Measurements from ENCODE around the gene CTNNA2.

The CTNNA2 gene

DNA sequence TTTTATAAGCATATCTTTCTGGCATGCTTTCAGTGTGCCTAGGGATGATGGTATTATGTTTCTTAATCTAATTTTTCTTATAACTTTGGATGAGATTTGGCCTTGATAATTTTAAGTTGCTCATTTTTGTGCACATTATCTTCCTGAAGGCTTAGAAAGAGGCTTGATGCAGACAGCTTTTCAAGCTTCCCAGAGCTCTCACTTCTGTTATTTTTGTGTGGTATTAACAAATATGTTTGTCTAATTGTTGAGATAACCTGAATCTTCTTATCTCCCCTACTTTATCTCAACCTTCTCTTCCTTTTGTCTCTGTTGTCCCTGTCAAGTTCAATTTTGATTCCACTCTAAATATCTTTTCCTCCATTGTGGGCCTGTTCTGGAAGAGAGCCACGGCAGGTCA lies 904.9 kb downstream of the CTNNA2 start:
- no peak for DNase-seq (ENCODE audit: low read depth, low spot score)
- no peak overlapping the region for H3K4me3 ChIP-seq (ENCODE audit: low read length)

DNA sequence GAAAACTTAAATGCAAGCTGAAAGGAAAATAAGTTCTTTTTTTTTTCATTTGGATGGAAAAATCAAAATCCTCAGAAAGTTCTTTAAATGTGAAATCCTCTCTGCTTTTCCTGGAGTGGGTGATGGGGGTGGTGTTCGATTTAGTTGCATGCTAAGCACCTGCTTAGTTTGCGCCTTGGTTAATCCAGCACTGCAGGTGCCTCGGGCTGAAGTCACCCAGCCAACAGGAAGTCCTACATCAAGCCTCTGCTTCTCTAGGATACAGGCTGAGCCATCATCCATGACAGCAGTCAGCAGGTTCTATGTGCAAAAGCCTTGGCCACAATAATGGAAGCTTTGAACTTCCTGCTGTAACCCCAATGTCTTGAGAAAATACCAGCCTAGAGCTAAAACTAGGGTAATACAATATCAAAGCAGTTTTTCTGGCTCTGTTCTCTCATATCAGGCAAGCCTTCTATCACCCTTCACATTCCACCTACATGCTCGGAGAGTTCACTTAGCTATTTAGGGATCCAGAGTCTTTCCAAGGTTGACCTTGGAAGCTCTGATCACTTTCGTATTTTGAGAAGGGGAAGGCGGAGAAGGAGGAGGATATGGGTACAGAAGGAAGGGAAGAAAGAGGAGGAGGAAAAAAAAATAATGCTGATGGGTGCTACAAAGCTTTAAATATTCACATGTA lies 907.8 kb downstream of the CTNNA2 start:
- H3K4me3 ChIP-seq (ENCODE audit: low read length): no peak overlapping the region
- DNase-seq (ENCODE audit: low read depth, low spot score): no peak

DNA sequence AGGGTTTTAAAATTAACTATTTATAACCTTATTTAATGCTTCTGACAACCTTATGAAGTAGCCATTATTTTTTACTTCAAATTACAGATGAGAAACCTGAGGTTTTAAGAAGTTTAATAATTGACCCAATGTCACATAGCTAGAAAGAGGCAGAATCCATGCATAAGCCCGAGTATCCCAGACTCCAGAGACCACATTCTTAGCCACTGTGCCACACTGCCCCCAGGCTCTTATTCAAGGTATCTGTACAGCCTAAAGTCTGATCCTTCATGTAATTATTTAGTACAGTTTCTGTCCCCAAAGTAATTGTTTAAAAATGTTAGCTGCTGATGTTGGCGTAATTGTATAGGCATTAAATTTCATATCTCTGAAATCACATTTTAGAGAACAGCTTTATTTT lies 916.4 kb downstream of the CTNNA2 start:
- no peak for DNase-seq (ENCODE audit: low read depth, low spot score)
- no peak overlapping the region for H3K4me3 ChIP-seq (ENCODE audit: low read length)

DNA sequence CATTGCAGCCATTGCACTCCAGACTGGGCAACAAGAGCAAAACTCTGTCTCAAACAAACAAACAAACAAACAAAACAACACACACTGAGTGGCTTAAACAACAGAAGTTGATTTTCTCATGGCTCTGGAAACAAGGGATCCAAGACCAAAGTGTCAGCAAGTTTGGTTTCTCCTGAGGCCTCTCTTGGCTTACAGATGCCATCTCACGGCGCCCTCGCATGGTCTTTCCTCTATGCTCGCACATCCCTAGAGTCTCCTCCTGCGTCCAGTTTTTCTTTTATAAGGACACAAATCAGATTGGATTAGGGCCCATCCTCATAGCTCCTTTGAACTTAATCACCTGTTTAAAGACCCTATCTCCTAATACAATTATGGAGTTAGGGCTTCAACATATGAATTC lies 925.1 kb downstream of the CTNNA2 start:
- H3K4me3 ChIP-seq (ENCODE audit: low read length): no peak overlapping the region

DNA sequence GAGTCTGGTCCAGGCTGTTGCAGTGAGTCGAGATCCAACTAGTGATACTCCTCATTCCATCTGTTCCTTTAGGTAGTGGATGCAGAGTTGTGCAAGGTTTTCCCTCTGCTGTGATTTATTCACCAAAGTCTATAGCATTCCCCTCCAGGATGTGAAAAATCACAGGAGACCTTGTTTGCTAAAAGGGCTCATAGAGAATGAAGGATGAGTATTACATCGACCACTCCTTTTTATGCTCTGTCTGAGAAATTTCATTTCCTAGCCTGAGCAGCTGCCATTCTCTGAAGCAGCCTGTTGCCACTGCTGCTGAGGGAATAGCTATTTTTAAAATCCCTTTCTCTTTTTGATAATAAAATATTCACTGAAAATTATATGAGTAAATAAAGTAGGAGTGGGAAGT lies 925.8 kb downstream of the CTNNA2 start:
- DNase-seq (ENCODE audit: low read depth, low spot score): no peak
- H3K4me3 ChIP-seq (ENCODE audit: low read length): no peak overlapping the region

More for the DNA sequence above, 925.1 kb downstream of the CTNNA2 start:
- DNase-seq (ENCODE audit: low read depth, low spot score): no peak

DNA sequence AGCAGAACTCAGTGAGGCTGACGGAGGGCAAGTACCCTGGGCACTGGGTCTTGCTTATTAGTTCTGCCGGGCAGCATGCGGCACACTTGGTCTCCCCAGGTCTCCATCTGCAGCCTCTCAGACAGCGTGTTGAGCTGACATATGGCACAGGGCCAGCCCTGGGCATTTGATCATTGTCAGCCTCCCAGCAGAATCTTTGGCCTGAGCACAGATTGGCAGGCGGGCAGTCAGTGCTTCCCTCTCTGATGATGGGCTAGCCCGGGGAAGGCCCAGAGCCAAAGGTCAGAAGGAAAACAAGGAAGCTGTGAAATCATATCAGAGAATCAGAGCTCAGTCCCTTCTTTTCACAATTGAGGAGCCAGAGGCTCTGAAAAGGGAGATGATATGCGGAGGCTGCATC lies 941.8 kb downstream of the CTNNA2 start:
- no peak for DNase-seq (ENCODE audit: low read depth, low spot score)
- H3K4me3 ChIP-seq (ENCODE audit: low read length): no peak overlapping the region

DNA sequence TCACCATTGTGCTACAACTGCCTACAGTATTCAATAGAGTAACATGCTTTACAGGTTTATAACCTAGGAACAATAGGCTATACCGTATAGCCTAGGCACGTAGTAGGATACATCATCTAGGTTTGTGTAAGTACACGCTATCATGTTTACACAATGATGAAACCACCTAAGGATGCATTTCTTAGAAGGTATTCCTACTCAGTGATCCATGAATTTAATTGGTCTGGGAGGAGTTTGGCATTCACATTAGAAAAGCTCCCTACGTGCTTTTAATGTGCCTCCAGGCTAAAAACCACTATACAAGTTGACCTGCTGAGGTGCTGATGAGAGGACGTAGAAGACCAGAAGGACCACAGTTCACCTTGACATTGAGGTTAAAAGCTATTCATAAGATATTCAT lies 946.2 kb downstream of the CTNNA2 start:
- no peak for DNase-seq (ENCODE audit: low read depth, low spot score)
- no peak overlapping the region for H3K4me3 ChIP-seq (ENCODE audit: low read length)

DNA sequence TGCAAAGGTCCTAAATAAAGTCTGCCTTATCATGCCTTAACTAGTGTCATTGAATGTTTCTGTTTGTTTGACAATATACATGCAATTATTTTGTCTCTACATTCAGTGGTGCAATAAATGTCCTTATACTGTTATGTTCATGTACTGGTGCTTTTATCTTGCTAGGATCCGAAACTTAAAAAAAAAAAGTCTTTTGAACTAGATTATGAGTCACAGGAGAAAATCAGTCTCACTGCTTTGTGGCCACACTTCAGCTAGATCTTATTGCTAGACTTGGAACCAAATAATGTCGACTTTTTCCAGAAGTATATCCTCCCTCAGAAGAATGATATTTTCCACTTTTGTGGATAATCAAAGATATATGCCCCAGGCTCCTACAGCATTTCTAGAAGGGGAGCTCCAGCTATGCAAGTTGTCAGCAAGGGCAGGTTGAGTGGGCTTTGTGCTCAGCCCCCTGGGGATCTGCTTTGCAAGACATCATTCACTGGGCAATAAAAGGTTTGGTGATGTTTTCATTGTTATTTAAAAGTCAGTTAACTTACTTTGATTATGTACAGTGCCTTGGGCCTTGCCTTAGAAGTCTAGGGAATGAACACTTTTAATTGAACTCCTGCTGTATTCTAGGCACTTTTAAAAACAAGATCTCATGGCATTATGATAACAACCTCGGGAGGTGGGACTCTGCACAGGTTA lies 948.8 kb downstream of the CTNNA2 start:
- H3K4me3 ChIP-seq (ENCODE audit: low read length): no peak overlapping the region
- no peak for DNase-seq (ENCODE audit: low read depth, low spot score)

DNA sequence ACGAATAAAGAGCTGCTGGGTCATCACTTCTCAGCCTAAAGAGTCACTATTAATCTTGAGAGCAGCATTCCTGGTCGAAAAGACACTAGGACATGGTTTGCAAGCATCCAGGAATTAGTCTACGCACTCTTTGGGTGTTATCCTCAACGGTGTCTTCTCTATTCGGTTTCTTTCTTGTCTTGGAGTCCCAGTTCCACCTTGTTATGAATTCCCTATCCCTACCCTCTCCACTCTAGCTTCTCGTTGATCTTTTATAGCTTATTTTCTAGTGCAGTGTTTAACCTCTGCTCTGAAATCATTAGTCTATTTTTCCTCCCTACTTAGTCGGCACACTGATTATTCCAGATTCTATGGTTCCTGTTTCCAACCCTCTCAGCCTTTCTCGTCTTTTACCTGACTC lies 949.8 kb downstream of the CTNNA2 start:
- no peak overlapping the region for H3K4me3 ChIP-seq (ENCODE audit: low read length)
- DNase-seq (ENCODE audit: low read depth, low spot score): no peak

DNA sequence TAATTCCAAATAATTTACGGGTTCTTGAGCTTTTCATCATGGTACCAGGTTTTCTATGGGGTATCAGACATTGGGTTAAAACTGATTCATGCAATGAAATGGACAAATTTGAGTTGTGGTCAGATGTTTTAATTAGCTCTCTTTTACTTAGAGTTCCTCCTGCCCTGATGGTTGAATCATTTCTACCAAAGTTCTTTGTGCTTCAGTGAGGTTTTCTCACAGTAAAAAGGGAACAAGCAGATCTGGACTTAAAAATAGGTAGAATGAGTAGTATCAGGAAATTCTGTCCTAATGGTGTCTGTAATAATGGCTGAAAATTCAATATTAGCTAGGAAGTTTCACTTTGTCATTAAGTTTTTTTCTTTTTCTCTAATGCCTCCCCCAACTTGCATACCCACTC lies 951.4 kb downstream of the CTNNA2 start:
- no peak for DNase-seq (ENCODE audit: low read depth, low spot score)
- H3K4me3 ChIP-seq (ENCODE audit: low read length): no peak overlapping the region

DNA sequence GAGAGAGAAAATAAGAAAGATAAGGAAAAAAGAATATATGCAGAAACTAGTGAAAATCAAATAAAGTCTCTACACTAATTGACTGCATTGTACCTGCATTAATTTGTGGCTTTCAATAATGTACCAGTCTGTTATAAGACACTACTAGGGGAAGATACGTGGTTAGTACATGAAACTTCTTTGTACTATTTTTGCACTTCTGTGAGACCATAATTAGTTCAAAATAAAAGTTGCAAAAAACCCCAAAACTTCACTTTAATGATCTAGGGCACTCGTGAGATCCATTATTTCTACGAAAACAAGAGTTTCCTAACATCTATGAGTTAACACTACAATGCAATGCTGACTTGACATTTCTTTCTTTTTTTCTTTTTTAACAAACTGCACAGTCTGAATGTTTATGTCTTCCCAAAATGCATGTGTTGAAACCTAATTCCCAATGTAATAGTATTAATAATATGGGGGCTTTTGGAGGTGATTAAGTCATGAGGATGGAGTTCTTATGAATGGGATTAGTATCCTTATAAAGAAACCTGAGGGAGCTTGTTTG lies 954.5 kb downstream of the CTNNA2 start:
- H3K4me3 ChIP-seq (ENCODE audit: low read length): no peak overlapping the region
- no peak for DNase-seq (ENCODE audit: low read depth, low spot score)

DNA sequence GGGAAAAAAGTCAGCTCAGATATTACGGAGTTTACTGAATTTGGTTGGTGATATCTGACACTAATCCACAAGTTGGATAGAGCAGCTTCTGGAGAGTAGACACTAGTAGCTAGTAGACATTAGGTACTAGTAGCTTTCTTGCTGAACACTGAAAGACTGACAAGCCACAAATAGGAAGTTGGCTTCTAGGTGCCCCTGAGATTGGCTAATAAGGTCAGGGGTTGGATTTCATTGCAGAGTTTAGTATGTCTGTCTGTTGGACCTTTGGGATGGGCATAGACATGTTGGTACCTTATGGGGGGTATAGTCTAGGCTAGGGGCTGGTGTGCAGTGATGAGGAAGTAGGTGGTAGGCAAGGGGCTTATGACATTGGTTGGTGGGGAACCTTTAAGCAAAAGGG lies 956.6 kb downstream of the CTNNA2 start:
- no peak for DNase-seq (ENCODE audit: low read depth, low spot score)
- H3K4me3 ChIP-seq (ENCODE audit: low read length): no peak overlapping the region

DNA sequence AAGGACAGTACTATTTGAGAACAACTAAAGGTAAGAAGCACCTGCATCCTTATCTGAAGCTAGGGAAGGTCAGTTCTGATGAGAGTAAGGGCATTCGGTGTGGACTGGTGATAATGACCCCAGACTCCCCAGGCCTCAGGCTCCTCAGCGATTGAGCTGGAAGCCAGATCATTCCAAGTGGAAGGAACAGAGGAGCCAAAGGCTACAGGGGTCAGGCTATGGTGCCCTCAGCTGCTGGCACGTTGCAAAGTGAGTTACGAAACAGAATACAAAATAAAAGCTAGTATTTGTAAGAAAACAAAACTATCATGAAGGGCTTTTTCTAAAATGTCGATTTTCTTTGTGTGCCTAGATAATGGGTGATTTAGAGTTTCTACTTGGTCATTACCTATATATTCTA lies 960.2 kb downstream of the CTNNA2 start:
- no peak overlapping the region for H3K4me3 ChIP-seq (ENCODE audit: low read length)
- no peak for DNase-seq (ENCODE audit: low read depth, low spot score)

DNA sequence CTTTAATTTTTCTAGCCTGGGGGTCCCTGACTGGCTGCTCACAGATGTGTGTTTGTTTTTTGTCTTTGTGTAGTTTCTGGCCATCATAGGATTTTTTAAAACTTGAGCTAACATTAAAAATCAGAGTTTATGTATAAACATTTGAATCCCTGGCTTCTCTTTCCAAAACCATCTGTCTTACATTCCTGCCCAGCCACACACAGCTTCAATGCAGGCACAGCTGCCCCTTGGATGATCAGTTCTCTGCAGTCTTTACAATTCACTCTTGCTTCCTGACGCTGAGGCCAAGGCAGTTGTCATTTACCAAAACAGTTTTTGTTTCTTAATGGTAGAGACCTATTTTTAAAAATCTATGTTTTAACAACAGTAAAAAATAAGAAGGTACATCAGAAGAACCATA lies 960.9 kb downstream of the CTNNA2 start:
- DNase-seq (ENCODE audit: low read depth, low spot score): no peak

DNA sequence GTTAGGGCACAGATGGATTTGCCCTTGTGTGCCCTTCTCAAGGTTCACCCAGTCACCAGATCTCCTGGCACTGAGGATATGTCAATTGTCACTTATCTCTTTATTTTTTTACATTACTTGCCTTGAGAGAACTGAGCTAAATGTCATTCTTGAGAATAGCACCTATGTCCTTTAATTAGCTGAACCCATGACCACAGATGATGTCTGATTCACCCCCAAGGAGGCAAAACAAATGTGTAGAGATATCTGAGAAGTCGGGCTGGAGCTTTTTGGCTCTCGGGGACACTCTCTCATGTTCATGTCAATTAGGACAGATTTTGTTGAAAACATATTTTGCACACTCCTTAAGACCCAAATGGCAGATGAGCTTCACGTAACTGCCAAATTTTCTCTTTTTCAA lies 963.1 kb downstream of the CTNNA2 start:
- no peak for DNase-seq (ENCODE audit: low read depth, low spot score)

More for the DNA sequence above, 960.9 kb downstream of the CTNNA2 start:
- H3K4me3 ChIP-seq (ENCODE audit: low read length): no peak overlapping the region

DNA sequence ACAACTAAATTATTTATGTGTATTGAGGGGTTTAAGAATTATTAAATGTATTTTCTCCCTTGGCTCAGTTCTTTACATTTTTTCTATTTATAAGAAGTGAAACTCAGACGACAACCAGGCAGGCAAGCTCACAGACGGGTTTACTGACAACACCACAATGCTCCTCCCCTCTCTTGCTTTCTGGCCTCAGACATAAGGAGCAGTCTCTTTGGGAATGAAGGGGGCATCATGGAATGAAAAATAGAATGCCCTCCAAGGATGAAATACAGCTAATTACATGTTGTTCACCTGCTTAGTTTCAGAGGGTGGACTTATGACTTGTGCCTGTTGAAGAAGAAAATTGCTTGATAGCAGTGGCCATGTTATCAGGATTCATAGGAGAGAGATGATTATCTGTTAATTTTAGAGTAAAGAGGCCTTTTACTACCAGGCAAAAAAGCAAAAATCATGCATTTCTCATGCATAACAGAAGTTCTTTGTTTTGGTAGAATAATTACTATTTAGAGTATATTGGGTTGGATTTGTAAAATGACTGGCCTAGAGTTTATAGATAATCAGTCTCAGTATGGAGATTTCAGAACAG lies 963.8 kb downstream of the CTNNA2 start:
- DNase-seq (ENCODE audit: low read depth, low spot score): no peak
- no peak overlapping the region for H3K4me3 ChIP-seq (ENCODE audit: low read length)

More for the DNA sequence above, 963.1 kb downstream of the CTNNA2 start:
- H3K4me3 ChIP-seq (ENCODE audit: low read length): no peak overlapping the region

DNA sequence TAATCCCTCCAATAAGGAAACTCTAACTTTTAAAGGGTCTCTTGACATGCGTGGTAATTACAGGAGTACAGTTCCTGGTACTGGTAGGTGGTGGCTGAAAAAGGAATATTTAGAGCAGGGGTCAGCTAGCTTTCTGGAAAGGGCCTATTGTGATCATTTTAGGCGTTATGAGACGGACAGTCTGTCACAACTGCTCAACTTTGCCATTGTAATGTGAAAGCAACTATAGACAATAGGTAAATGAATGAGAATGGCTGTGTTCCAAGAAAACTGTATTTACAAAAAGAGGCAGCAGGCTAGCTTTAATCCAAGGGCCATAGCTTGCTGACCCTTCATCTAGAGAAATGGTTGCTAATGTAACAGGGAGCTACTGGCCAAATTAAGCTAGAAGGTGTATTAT lies 969.4 kb downstream of the CTNNA2 start:
- no peak overlapping the region for H3K4me3 ChIP-seq (ENCODE audit: low read length)
- no peak for DNase-seq (ENCODE audit: low read depth, low spot score)

DNA sequence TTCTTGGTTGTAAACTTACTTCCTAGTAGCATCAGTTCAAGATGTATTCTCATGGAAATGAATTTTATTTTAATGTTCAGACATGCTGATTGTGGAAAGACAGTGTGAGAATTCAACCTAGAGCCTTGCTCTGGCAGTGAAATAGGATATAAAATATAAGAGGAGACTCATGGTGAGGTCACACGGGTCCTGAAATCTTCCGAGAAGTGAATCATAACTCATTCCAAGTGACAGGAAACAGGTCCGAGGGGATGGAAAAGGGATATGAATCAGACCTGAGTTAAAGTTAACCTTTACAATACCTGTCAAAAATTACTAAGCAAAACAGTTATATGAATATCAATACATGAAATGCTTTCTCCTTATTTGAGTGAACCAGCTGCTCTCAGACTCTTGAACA lies 976.9 kb downstream of the CTNNA2 start:
- no peak for DNase-seq (ENCODE audit: low read depth, low spot score)

DNA sequence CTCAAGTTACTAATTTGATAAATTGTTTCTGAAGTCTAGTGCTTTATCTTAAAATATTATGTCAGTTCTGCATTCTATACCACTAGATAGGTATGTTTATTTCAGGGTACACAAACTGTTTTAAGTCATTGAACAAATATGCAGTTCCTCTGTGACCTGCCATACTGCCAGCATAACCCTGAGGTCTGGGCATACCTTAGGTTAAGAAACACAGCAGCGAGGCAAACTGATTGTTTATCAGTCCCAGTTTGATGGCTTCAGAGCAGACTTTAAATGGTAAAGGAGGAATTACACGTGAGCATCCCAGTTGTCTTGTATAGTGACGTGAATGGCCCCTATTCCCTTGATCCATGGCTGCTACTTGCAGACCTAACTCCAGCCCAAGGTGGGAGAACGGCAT lies 978.1 kb downstream of the CTNNA2 start:
- no peak for DNase-seq (ENCODE audit: low read depth, low spot score)
- H3K4me3 ChIP-seq (ENCODE audit: low read length): no peak overlapping the region

More for the DNA sequence above, 976.9 kb downstream of the CTNNA2 start:
- no peak overlapping the region for H3K4me3 ChIP-seq (ENCODE audit: low read length)

DNA sequence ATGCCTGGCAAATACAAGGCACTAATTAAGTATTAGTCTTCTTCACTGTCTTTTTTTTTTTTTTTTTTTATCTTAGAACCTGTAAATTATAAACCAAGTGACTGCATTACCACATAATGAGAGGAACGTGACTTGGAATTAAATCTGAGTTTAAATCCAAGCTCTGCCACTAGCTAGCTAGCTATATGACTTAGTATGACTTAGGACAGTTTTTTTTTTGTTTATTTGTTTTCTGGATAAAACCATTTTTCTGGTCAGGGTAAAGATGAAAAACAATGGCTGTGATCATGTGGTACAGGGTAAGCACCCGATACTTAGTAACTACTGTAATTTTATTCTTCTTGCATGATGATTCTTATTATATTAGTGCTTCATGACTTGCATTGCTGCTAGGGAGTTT lies 983.5 kb downstream of the CTNNA2 start:
- no peak for DNase-seq (ENCODE audit: low read depth, low spot score)
- H3K4me3 ChIP-seq (ENCODE audit: low read length): no peak overlapping the region

Data from Jurkat, Clone E6-1 (cell line).